HepG2 (cell line): ENCODE data around the gene P2RY1. TPM values are rescaled to one million over a fixed set of nuclear protein-coding genes. Genes with fewer than 3 reads are reported as not detected.

Experiments used
- ATAC-seq: fragments of 200-7000 bp; cut with Tn5 transposase; 3 replicates; pipeline ENCODE4 v1.9.1; 2020; ENCODE audit warnings: mild to moderate bottlenecking, moderate library complexity
- BruUV-seq: library from RNA; stranded (reverse); fragments of 400-500 nt; replicated peaks from 2 replicates; lab custom pipeline; 2021; lab: Mats Ljungman, UMichigan
- CTCF ChIA-PET: fragments of 300-600 bp; formaldehyde crosslinking; extraction: SDS; loops from one replicate; lab custom pipeline; 2021; ENCODE audit warnings: low total read pairs, inconsistent platforms, low intra/inter-chr PET ratio; lab: Yijun Ruan, JAX
- POLR2A ChIA-PET: fragments of 350-600 bp; sonication (Branson Sonifier 250); formaldehyde crosslinking; loops from one replicate; lab custom pipeline; 2020; ENCODE audit warnings: antibody characterized with exemption, inconsistent platforms; lab: Yijun Ruan, JAX
- DNase-seq: peaks from one replicate; pipeline ENCODE4 v3.0.0-alpha.2; 2015; ENCODE audit warnings: low spot score
- FAIRE-seq: peaks from 3 replicates; lab custom pipeline; 2011; peaks lifted over from hg19 to GRCh38; lab: Jason Lieb, UNC
- H2AFZ ChIP-seq: one replicate; pipeline ENCODE4 v1.6.1; 2011; ENCODE audit warnings: low read length, inconsistent platforms
- H3K27ac ChIP-seq: fragments of 300-600 bp; 3 replicates; pipeline ENCODE4 v1.8.0; 2011; ENCODE audit warnings: mixed run types, mild to moderate bottlenecking, mixed read lengths, low read length, inconsistent platforms; ENCODE audit not compliant: insufficient read depth; ENCODE audit errors: extremely low read length
- H3K27me3 ChIP-seq, 2 experiments: fragments of 200-600 bp in 1 of 2; 2 replicates in 1 of 2; 3 replicates in 1 of 2; pipeline versions ENCODE4 v1.6.0 to v1.8.0; 2011; ENCODE audit warnings: low read length in 2 of 2, mild to moderate bottlenecking in 2 of 2, moderate library complexity in 2 of 2, inconsistent platforms in 1 of 2; ENCODE audit not compliant: insufficient read depth in 2 of 2, control insufficient read depth in 1 of 2
- H3K36me3 ChIP-seq, 2 experiments: fragments of 200-600 bp in 1 of 2; replicated peaks in 1 of 2; 2 replicates in 1 of 2; 3 replicates in 1 of 2; pipeline versions ENCODE4 v1.5.1 to v1.8.0; 2011; ENCODE audit warnings: low read length in 2 of 2, inconsistent platforms in 1 of 2; ENCODE audit not compliant: insufficient read depth in 2 of 2, control insufficient read depth in 1 of 2
- H3K4me1 ChIP-seq: 2 replicates; pipeline ENCODE4 v1.5.1; 2012; ENCODE audit warnings: low read length, inconsistent platforms; ENCODE audit not compliant: insufficient read depth
- H3K4me2 ChIP-seq: 2 replicates; pipeline ENCODE4 v1.6.0; 2011; ENCODE audit warnings: low read depth, low read length, inconsistent platforms
- H3K4me3 ChIP-seq, 3 experiments: fragments of 200-600 bp in 1 of 3; sonication (generic), shearing (Covaris generic) in 1 of 3; replicated peaks in 1 of 3; 2 replicates each; pipeline ENCODE4 v1.5.1; 2011 to 2016; ENCODE audit warnings: low read length in 3 of 3, inconsistent platforms in 2 of 3, low read depth in 2 of 3, mild to moderate bottlenecking in 2 of 3, control low read depth in 1 of 3, mixed read lengths in 1 of 3; ENCODE audit not compliant: insufficient read depth in 1 of 3
- H3K79me2 ChIP-seq: one replicate; pipeline ENCODE4 v1.6.1; 2011; ENCODE audit warnings: low read length, inconsistent platforms; ENCODE audit not compliant: insufficient read depth
- H3K9ac ChIP-seq: 2 replicates; pipeline ENCODE4 v1.6.0; 2011; ENCODE audit warnings: mild to moderate bottlenecking, low read depth, low read length, inconsistent platforms; ENCODE audit not compliant: insufficient read depth
- H3K9me3 ChIP-seq: 2 replicates; pipeline ENCODE4 v1.5.1; 2012; ENCODE audit warnings: mild to moderate bottlenecking, low read length
- H4K20me1 ChIP-seq: 2 replicates; pipeline ENCODE4 v1.6.0; 2011; ENCODE audit warnings: inconsistent platforms, mild to moderate bottlenecking, low read length, moderate library complexity; ENCODE audit not compliant: insufficient read depth
- HNRNPL ChIP-seq: fragments of 200-400 bp; formaldehyde crosslinking; IDR thresholded peaks from 2 replicates; pipeline ENCODE4 v1.6.1; 2017; ENCODE audit warnings: mild to moderate bottlenecking, low read depth, low read length
- TMF1 ChIP-seq: sonication (generic); formaldehyde crosslinking; IDR thresholded peaks from 2 replicates; pipeline ENCODE4 v1.8.1; 2022; ENCODE audit warnings: low read depth, missing genetic modification reagents
- ZFP41 ChIP-seq: sonication (generic); formaldehyde crosslinking; IDR thresholded peaks from 2 replicates; pipeline ENCODE4 v1.4.0; 2020; ENCODE audit warnings: mild to moderate bottlenecking, missing genetic modification reagents, borderline replicate concordance
- ZNF605 ChIP-seq: sonication (generic); formaldehyde crosslinking; IDR thresholded peaks from 2 replicates; pipeline ENCODE4 v1.8.0; 2022; ENCODE audit warnings: mild to moderate bottlenecking, missing genetic modification reagents
- in situ Hi-C: cut with HindIII; loops from 2 replicates; pipeline ENCODE4 v1.10.0; 2017; ENCODE audit warnings: low pct_unique_long_range_greater_than_20kb; ENCODE audit not compliant: extremely low pct_ligation_motif_present
- intact Hi-C: fragments of 100-400 bp; cut with micrococcal nuclease; formaldehyde crosslinking; loops from one replicate; pipeline ENCODE4 v1.10.0; 2022; ENCODE audit not compliant: unreplicated experiment
- polyA plus RNA-seq, 8 experiments: library from polyadenylated mRNA; depleted of rRNA in 3 of 8; stranded (reverse) in 7 of 8; unstranded in 1 of 8; fragments of >200 nt; fragmentation: Illumina TruSeq in 4 of 8; extraction: Trizol in 4 of 8; gene quantifications; 2 replicates each; pipeline versions ENCODE4 v1.2.1 to v1.2.3, GENCODE V29; 2011 to 2016; ENCODE audit warnings: low read depth in 4 of 8, missing spikeins in 1 of 8, mixed read lengths in 1 of 8; ENCODE audit not compliant: insufficient read depth in 1 of 8
- total RNA-seq, 5 experiments: library from RNA; depleted of rRNA; stranded (reverse); fragments of >200 nt; fragmentation: Illumina TruSeq; extraction: Trizol; gene quantifications; 2 replicates each; pipeline ENCODE4 v1.2.3, GENCODE V29; 2016; ENCODE audit warnings: low read depth in 1 of 5
- TF ChIP-seq, protein P1 (sequence below): IDR thresholded peaks from 2 replicates; pipeline ENCODE4 v1.4.0; 2020; ENCODE audit warnings: mild to moderate bottlenecking, missing genetic modification reagents
- TF ChIP-seq, protein P2 (sequence below): IDR thresholded peaks from 2 replicates; pipeline ENCODE4 v1.6.1; 2016
- TF ChIP-seq, protein P3 (sequence below): sonication (generic); formaldehyde crosslinking; IDR thresholded peaks from 2 replicates; pipeline ENCODE4 v1.4.0; 2020; ENCODE audit warnings: missing genetic modification reagents

P2RY1 gene
- total and polyA plus RNA-seq, 2 of the 13 experiments (the other 11 are each of a cell fraction or from before 2014, with no cell fraction given), result not detected

DNA sequence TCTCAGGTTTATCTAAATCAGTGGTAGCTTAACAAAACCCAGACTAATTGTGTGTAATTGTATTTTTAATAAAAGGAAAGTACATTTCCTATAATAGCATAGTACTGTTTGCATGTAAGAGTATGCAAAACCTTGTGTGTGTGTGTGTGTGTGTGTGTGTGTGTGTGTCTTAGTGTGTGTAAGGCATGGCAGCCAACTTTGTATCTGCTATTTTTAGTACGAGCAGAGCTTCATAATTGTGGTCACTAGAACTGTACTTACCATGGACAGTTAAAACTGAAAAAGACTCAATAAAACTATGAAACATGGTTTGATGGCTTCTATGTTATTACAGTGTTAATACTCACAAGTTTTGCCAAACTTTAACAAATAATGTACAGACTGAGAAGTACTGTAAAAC lies 6.2 kb downstream of the P2RY1 start (continued):
- TF ChIP-seq, protein P1, sequence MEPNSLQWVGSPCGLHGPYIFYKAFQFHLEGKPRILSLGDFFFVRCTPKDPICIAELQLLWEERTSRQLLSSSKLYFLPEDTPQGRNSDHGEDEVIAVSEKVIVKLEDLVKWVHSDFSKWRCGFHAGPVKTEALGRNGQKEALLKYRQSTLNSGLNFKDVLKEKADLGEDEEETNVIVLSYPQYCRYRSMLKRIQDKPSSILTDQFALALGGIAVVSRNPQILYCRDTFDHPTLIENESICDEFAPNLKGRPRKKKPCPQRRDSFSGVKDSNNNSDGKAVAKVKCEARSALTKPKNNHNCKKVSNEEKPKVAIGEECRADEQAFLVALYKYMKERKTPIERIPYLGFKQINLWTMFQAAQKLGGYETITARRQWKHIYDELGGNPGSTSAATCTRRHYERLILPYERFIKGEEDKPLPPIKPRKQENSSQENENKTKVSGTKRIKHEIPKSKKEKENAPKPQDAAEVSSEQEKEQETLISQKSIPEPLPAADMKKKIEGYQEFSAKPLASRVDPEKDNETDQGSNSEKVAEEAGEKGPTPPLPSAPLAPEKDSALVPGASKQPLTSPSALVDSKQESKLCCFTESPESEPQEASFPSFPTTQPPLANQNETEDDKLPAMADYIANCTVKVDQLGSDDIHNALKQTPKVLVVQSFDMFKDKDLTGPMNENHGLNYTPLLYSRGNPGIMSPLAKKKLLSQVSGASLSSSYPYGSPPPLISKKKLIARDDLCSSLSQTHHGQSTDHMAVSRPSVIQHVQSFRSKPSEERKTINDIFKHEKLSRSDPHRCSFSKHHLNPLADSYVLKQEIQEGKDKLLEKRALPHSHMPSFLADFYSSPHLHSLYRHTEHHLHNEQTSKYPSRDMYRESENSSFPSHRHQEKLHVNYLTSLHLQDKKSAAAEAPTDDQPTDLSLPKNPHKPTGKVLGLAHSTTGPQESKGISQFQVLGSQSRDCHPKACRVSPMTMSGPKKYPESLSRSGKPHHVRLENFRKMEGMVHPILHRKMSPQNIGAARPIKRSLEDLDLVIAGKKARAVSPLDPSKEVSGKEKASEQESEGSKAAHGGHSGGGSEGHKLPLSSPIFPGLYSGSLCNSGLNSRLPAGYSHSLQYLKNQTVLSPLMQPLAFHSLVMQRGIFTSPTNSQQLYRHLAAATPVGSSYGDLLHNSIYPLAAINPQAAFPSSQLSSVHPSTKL (CRISPR knock-in tag), result no peak
- TF ChIP-seq, protein P2, sequence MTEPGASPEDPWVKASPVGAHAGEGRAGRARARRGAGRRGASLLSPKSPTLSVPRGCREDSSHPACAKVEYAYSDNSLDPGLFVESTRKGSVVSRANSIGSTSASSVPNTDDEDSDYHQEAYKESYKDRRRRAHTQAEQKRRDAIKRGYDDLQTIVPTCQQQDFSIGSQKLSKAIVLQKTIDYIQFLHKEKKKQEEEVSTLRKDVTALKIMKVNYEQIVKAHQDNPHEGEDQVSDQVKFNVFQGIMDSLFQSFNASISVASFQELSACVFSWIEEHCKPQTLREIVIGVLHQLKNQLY (CRISPR knock-in tag), result no peak
- TF ChIP-seq HNRNPL (no peak), TMF1 (no peak)

DNA sequence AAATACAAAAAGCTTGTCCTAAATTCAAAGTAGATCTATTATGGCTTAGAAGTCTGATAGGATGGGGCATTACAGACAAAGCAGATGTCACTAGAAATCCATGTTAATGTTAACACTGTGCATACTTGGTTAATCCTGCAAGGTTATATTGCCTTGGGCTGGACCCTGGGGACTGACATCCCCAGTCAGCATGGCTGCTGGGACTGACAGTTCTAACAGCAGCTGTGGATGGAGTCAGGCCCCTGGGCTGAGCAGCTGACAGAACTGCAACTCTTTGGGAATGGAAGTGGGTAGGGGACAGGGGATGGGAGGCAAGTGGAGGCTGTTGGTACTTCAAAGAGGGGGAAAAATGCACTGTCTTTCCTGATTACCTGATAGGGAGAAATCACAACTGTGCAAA lies 7.5 kb downstream of the P2RY1 start:
- no TSS peak for BruUV-seq

More for the DNA sequence above, 7.5 kb downstream of the P2RY1 start:
- Histone ChIP-seq H3K9me3 (peaks cover 9% of the 10 kb centered on the region), H3K36me3 (no peaks in the 10 kb centered on the region), H4K20me1 (no peaks in the 10 kb centered on the region), H3K4me1 (no peaks in the 10 kb centered on the region), H2AFZ (no peak overlapping the region), H3K79me2 (no peaks in the 10 kb centered on the region)
- intact Hi-C loops, result no loop called here
- no peak for ATAC-seq
- no peak for DNase-seq
- CTCF ChIA-PET, result no interaction called here
- FAIRE-seq, result no peak
- no peak for TF ChIP-seq ZFP41
- TF ChIP-seq ZNF605, result no peak
- TF ChIP-seq, protein P3, sequence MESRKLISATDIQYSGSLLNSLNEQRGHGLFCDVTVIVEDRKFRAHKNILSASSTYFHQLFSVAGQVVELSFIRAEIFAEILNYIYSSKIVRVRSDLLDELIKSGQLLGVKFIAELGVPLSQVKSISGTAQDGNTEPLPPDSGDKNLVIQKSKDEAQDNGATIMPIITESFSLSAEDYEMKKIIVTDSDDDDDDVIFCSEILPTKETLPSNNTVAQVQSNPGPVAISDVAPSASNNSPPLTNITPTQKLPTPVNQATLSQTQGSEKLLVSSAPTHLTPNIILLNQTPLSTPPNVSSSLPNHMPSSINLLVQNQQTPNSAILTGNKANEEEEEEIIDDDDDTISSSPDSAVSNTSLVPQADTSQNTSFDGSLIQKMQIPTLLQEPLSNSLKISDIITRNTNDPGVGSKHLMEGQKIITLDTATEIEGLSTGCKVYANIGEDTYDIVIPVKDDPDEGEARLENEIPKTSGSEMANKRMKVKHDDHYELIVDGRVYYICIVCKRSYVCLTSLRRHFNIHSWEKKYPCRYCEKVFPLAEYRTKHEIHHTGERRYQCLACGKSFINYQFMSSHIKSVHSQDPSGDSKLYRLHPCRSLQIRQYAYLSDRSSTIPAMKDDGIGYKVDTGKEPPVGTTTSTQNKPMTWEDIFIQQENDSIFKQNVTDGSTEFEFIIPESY, result no peak
- TF ChIP-seq, all 625 proteins: peak for 0
- no peak overlapping the region for H3K4me3 ChIP-seq
- no peak overlapping the region for H3K9ac ChIP-seq
- in situ Hi-C loops, result no loop called here
- no peak overlapping the region for H3K27ac ChIP-seq
- POLR2A ChIA-PET, result no interaction called here
- no peak overlapping the region for H3K4me2 ChIP-seq
- H3K27me3 ChIP-seq, result no peaks in the 10 kb centered on the region
